Measurements from ENCODE around the gene MINK1. TPM values are rescaled to one million over a fixed set of nuclear protein-coding genes. Genes with fewer than 3 reads are reported as not detected.

The MINK1 gene
- total and polyA plus RNA-seq, 2 of the 13 experiments (the other 11 are each of a cell fraction or from before 2014, with no cell fraction given), result 17.2 to 63.9 TPM

- TF ChIP-seq RERE (CRISPR knock-in tag; IDR thresholded peaks at IDR 0.05; ENCODE audit: low read depth) (no peak), MTF1 (CRISPR knock-in tag; IDR thresholded peaks at IDR 0.05) (no peak), ZNF652 (CRISPR knock-in tag; IDR thresholded peaks at IDR 0.05; ENCODE audit: borderline replicate concordance, low read depth) (no peak), ZNF570 (CRISPR knock-in tag; IDR thresholded peaks at IDR 0.05; ENCODE audit: borderline replicate concordance) (no peak), GPN1 (CRISPR knock-in tag; IDR thresholded peaks at IDR 0.05; ENCODE audit: borderline replicate concordance) (no peak), SIN3A (IDR thresholded peaks at IDR 0.05; ENCODE audit: borderline replicate concordance, low read depth, low read length) (peak; percentile 82; the same call in 1 of the 2 replicates), ZNF563 (CRISPR knock-in tag; IDR thresholded peaks at IDR 0.05) (no peak), PLRG1 (conservative IDR thresholded peaks at IDR 0.05) (no peak), ZNF362 (CRISPR knock-in tag; IDR thresholded peaks at IDR 0.05; ENCODE audit: borderline replicate concordance) (no peak), ZBTB4 (CRISPR knock-in tag; IDR thresholded peaks at IDR 0.05; ENCODE audit: borderline replicate concordance) (no peak), ZNF264 (CRISPR knock-in tag; IDR thresholded peaks at IDR 0.05) (no peak), MBD4 (IDR thresholded peaks at IDR 0.05; ENCODE audit: borderline replicate concordance, low read length) (no peak), ARNTL (CRISPR knock-in tag; IDR thresholded peaks at IDR 0.05) (peak; percentile 48; the same call in 1 of the 2 replicates), KLF11 (CRISPR knock-in tag; IDR thresholded peaks at IDR 0.05) (no peak), ZNF772 (CRISPR knock-in tag; IDR thresholded peaks at IDR 0.05) (no peak), CSRNP1 (CRISPR knock-in tag; IDR thresholded peaks at IDR 0.05) (no peak)
These were observed 106.8 kb downstream of the MINK1 start, which contains the start of the genes RNF167 and SLC25A11 (continued) for GRCh38 chr17:4939796-4940554.
